Vagina (tissue), 2 donors: ENCODE measurements around the gene ADGRG2. TPM values are rescaled to one million over a fixed set of nuclear protein-coding genes. Genes with fewer than 3 reads are reported as not detected.

Experiments used
- DNase-seq, 2 donors: peaks; one replicate each; pipeline ENCODE4 v3.0.0-alpha.2; 2017; ENCODE audit errors: extremely low spot score in 2 of 2
- H3K27ac ChIP-seq: fragments of 200-600 bp; sonication (generic); one replicate; pipeline ENCODE4 v1.5.1; 2019
- H3K27me3 ChIP-seq: fragments of 200-600 bp; sonication (generic); one replicate; pipeline ENCODE4 v1.5.1; 2019
- H3K36me3 ChIP-seq, 2 donors: fragments of 200-600 bp; sonication (generic); one replicate each; pipeline ENCODE4 v1.5.1; 2017 to 2019
- H3K4me1 ChIP-seq: fragments of 200-600 bp; sonication (generic); one replicate; pipeline ENCODE4 v1.5.1; 2019
- H3K4me3 ChIP-seq, 2 donors: fragments of 200-600 bp; sonication (generic); 1 replicate in 1 of 2; 2 replicates in 1 of 2; pipeline ENCODE4 v1.5.1; 2016 to 2019
- H3K9me3 ChIP-seq: fragments of 200-600 bp; sonication (generic); one replicate; pipeline ENCODE4 v1.5.1; 2019
- CTCF ChIP-seq, 3 experiments: fragments of 450-650 bp in 2 of 3; fragments of 200-600 bp in 1 of 3; sonication (generic) in 1 of 3; IDR thresholded peaks; one replicate each; pipeline ENCODE4 v1.5.1; 2017 to 2019; ENCODE audit warnings: antibody characterized with exemption in 3 of 3, mild to moderate bottlenecking in 2 of 3, moderate library complexity in 2 of 3
- POLR2A ChIP-seq, 2 donors: fragments of 450-650 bp; IDR thresholded peaks; one replicate each; pipeline ENCODE4 v1.6.1; 2017; ENCODE audit warnings: antibody characterized with exemption in 2 of 2, mild to moderate bottlenecking in 2 of 2, moderate library complexity in 2 of 2
- POLR2AphosphoS5 ChIP-seq, 2 donors: sonication (generic); formaldehyde crosslinking; IDR thresholded peaks; one replicate each; pipeline ENCODE4 v1.9.0; 2017; ENCODE audit warnings: antibody characterized with exemption in 2 of 2, mild to moderate bottlenecking in 2 of 2, low read depth in 1 of 2; ENCODE audit not compliant: insufficient read depth in 1 of 2
- intact Hi-C: fragments of 100-400 bp; cut with DNase I; formaldehyde crosslinking; loops from one replicate; pipeline ENCODE4 v1.15.1; 2023
- total RNA-seq: library from RNA; depleted of rRNA; stranded (reverse); fragments of >200 nt; gene quantifications from one replicate; pipeline ENCODE4 v1.2.3, GENCODE V29; 2016

ADGRG2 gene
- total RNA-seq, 1 donor from 2014 or later = 2.0 TPM

GRCh38 chrX:18964901-18965300 is 157.4 kb downstream of the ADGRG2 start:
- H3K4me1 ChIP-seq = no peaks in the 10 kb centered on the region
- H3K27ac ChIP-seq = no peak overlapping the region
- TF ChIP-seq POLR2A (IDR thresholded peaks at IDR 0.05) = no peak
- TF ChIP-seq POLR2AphosphoS5 (IDR thresholded peaks at IDR 0.05; ENCODE audit: insufficient read depth in 1 of 2, low read depth in 1 of 2) = no peak
- TF ChIP-seq CTCF (IDR thresholded peaks at IDR 0.05) = no peak
- H3K36me3 ChIP-seq = no peaks in the 10 kb centered on the region
- intact Hi-C loops = no loop called here
- H3K27me3 ChIP-seq = no peaks in the 10 kb centered on the region
- no peak for DNase-seq
- no peaks in the 10 kb centered on the region for H3K9me3 ChIP-seq
- H3K4me3 ChIP-seq = no peak overlapping the region

GRCh38 chrX:18964026-18964425 is 158.2 kb downstream of the ADGRG2 start:
- no peaks in the 10 kb centered on the region for H3K9me3 ChIP-seq
- no peak for DNase-seq
- intact Hi-C loops = no loop called here
- H3K4me1 ChIP-seq = no peaks in the 10 kb centered on the region
- no peak overlapping the region for H3K27ac ChIP-seq
- TF ChIP-seq POLR2A (IDR thresholded peaks at IDR 0.05) (no peak), POLR2AphosphoS5 (IDR thresholded peaks at IDR 0.05; ENCODE audit: insufficient read depth in 1 of 2, low read depth in 1 of 2) (no peak), CTCF (IDR thresholded peaks at IDR 0.05) (no peak)
- no peak overlapping the region for H3K4me3 ChIP-seq
- no peaks in the 10 kb centered on the region for H3K36me3 ChIP-seq
- H3K27me3 ChIP-seq = no peaks in the 10 kb centered on the region

DNA sequence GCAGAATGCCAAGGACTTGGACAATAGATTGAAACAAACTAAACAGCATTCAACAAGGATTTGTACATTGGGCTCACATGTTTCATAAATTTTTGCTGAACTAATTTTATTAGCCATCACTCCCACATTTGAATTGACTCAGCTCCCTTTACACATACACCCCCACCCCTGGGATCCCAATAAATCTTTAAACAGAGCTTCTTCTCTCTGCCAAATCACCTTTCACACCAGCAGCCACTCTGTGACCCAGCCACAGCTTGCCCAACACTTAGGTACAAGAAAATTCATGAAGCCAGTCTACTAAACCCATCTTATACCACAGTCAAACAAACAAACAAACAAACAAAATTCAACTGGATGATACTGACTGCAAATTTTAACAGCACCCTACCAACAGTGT is 159.9 kb downstream of the ADGRG2 start:
- no peaks in the 10 kb centered on the region for H3K27me3 ChIP-seq
- no peaks in the 10 kb centered on the region for H3K4me1 ChIP-seq
- DNase-seq = no peak
- intact Hi-C loops = no loop called here
- H3K4me3 ChIP-seq = no peak overlapping the region
- no peaks in the 10 kb centered on the region for H3K36me3 ChIP-seq
- TF ChIP-seq CTCF (IDR thresholded peaks at IDR 0.05) (no peak), POLR2AphosphoS5 (IDR thresholded peaks at IDR 0.05; ENCODE audit: insufficient read depth in 1 of 2, low read depth in 1 of 2) (no peak), POLR2A (IDR thresholded peaks at IDR 0.05) (no peak)
- no peak overlapping the region for H3K27ac ChIP-seq
- H3K9me3 ChIP-seq = no peaks in the 10 kb centered on the region

DNA sequence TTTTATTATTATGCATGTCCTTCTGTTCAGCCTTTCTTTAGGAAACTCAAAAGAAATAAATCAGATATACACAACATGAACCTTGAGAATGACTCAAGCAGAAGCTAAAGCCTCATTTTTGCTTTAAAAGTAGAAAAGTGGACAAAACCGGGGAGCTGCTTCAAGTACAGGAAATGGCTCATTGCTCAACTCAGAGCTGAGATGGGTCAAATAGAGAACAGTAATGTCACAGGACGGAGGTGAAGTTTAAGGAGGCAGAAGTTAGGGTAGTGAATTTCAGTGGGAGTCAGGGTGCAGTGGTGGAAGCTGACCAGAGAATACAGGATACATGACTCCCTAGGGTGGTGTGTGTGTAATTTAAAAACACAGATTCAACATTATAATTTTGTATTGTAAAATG is 160.6 kb downstream of the ADGRG2 start:
- H3K4me1 ChIP-seq = no peaks in the 10 kb centered on the region
- DNase-seq = no peak
- no peak overlapping the region for H3K27ac ChIP-seq
- H3K27me3 ChIP-seq = no peaks in the 10 kb centered on the region
- intact Hi-C loops = no loop called here
- H3K9me3 ChIP-seq = no peaks in the 10 kb centered on the region
- no peaks in the 10 kb centered on the region for H3K36me3 ChIP-seq
- H3K4me3 ChIP-seq = no peak overlapping the region
- TF ChIP-seq POLR2A (IDR thresholded peaks at IDR 0.05) (no peak), CTCF (IDR thresholded peaks at IDR 0.05) (no peak), POLR2AphosphoS5 (IDR thresholded peaks at IDR 0.05; ENCODE audit: insufficient read depth in 1 of 2, low read depth in 1 of 2) (no peak)

GRCh38 chrX:18956303-18957032 is 165.8 kb downstream of the ADGRG2 start:
- H3K27ac ChIP-seq = no peak overlapping the region
- intact Hi-C loops = no loop called here
- H3K4me3 ChIP-seq = no peak overlapping the region
- no peaks in the 10 kb centered on the region for H3K9me3 ChIP-seq
- no peak for TF ChIP-seq POLR2A (IDR thresholded peaks at IDR 0.05)
- TF ChIP-seq POLR2AphosphoS5 (IDR thresholded peaks at IDR 0.05; ENCODE audit: insufficient read depth in 1 of 2, low read depth in 1 of 2) = no peak
- TF ChIP-seq CTCF (IDR thresholded peaks at IDR 0.05) = no peak
- no peaks in the 10 kb centered on the region for H3K4me1 ChIP-seq
- no peaks in the 10 kb centered on the region for H3K36me3 ChIP-seq
- no peak for DNase-seq
- no peaks in the 10 kb centered on the region for H3K27me3 ChIP-seq
